ENCODE data around the gene LAPTM5.

DNA sequence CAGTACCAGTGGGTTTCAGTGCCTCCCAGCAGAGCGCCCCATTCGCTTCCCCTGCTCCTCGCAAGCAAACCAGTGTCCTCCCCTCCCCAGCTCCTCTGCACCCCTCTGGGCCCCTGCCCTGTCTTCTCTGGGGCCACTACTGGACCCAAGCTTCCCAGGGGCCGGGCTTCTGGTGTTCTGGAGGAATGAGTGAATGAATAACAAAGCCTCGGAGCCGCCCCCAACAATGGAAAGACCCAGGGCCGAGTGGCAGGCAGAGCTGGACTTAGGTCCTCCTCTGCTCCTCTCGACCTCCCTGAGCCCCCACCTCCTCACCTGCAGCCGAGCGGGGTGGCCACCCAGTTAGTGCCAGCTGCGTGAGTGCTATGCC, 71.8 kb downstream of the LAPTM5 start:
- TF ChIP-seq POLR2A (IDR thresholded peaks at IDR 0.05) (no peak), POLR2AphosphoS5 (IDR thresholded peaks at IDR 0.05; ENCODE audit: insufficient read depth in 1 of 2, low read depth in 1 of 2) (no peak)
- TF ChIP-seq, protein P1, sequence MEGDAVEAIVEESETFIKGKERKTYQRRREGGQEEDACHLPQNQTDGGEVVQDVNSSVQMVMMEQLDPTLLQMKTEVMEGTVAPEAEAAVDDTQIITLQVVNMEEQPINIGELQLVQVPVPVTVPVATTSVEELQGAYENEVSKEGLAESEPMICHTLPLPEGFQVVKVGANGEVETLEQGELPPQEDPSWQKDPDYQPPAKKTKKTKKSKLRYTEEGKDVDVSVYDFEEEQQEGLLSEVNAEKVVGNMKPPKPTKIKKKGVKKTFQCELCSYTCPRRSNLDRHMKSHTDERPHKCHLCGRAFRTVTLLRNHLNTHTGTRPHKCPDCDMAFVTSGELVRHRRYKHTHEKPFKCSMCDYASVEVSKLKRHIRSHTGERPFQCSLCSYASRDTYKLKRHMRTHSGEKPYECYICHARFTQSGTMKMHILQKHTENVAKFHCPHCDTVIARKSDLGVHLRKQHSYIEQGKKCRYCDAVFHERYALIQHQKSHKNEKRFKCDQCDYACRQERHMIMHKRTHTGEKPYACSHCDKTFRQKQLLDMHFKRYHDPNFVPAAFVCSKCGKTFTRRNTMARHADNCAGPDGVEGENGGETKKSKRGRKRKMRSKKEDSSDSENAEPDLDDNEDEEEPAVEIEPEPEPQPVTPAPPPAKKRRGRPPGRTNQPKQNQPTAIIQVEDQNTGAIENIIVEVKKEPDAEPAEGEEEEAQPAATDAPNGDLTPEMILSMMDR (IDR thresholded peaks at IDR 0.05) = no peak

All from vagina (tissue), 2 donors.